K562 (cell line): Measurements from ENCODE around the gene PPFIA1. TPM values are rescaled to one million over a fixed set of nuclear protein-coding genes. Genes with fewer than 3 reads are reported as not detected.

Experiments
- ATAC-seq: fragments of 200-7000 bp; cut with Tn5 transposase; 3 replicates; pipeline ENCODE4 v1.9.1; 2020; ENCODE audit warnings: moderate library complexity
- BruUV-seq: library from RNA; stranded (reverse); fragments of 400-500 nt; replicated peaks from 2 replicates; lab custom pipeline; 2021; lab: Mats Ljungman, UMichigan
- CTCF ChIA-PET: fragments of 300-600 bp; formaldehyde crosslinking; extraction: SDS; loops from one replicate; lab custom pipeline; 2021; ENCODE audit warnings: low intra/inter-chr PET ratio; lab: Yijun Ruan, JAX
- POLR2A ChIA-PET: fragments of 300-600, 350-650 bp; sonication (Branson Sonifier 250); formaldehyde crosslinking; extraction: SDS; loops from one replicate; lab custom pipeline; 2021; ENCODE audit warnings: antibody characterized with exemption, inconsistent platforms; lab: Yijun Ruan, JAX
- DNase-seq, 4 experiments: peaks; one replicate each; pipeline versions ENCODE4 v3.0.0 to v3.0.0-alpha.2; 2011 to 2018; ENCODE audit warnings: low spot score in 3 of 4, mixed read lengths in 3 of 4; ENCODE audit errors: extremely low read depth in 1 of 4
- FAIRE-seq: peaks from 2 replicates; lab custom pipeline; 2011; peaks lifted over from hg19 to GRCh38; lab: Jason Lieb, UNC
- H2AFZ ChIP-seq: 2 replicates; pipeline ENCODE4 v1.6.0; 2011; ENCODE audit warnings: low read depth, low read length, control low read depth, inconsistent platforms
- H3K27ac ChIP-seq: fragments of 200-600 bp; 3 replicates; pipeline ENCODE4 v1.8.0; 2011; ENCODE audit warnings: low read depth, mild to moderate bottlenecking, control low read depth, inconsistent platforms, low read length, moderate library complexity, mixed read lengths; ENCODE audit errors: extremely low read depth
- H3K27me3 ChIP-seq, 2 experiments: fragments of 300-600 bp in 1 of 2; 2 replicates in 1 of 2; 3 replicates in 1 of 2; pipeline versions ENCODE4 v1.6.0 to v1.8.0; 2011; ENCODE audit warnings: inconsistent platforms in 2 of 2, low read length in 2 of 2, mild to moderate bottlenecking in 1 of 2, mixed read lengths in 1 of 2, moderate library complexity in 1 of 2; ENCODE audit not compliant: control insufficient read depth in 2 of 2, insufficient read depth in 2 of 2
- H3K36me3 ChIP-seq: fragments of 300-600 bp; 3 replicates; pipeline ENCODE4 v1.8.0; 2011; ENCODE audit warnings: mild to moderate bottlenecking, low read length, inconsistent platforms; ENCODE audit not compliant: control insufficient read depth, insufficient read depth
- H3K4me1 ChIP-seq, 2 experiments: fragments of 200-600 bp in 1 of 2; replicated peaks in 1 of 2; 2 replicates in 1 of 2; 3 replicates in 1 of 2; pipeline versions ENCODE4 v1.5.1 to v1.8.0; 2011; ENCODE audit warnings: inconsistent platforms in 2 of 2, low read length in 2 of 2, mild to moderate bottlenecking in 1 of 2, mixed read lengths in 1 of 2, moderate library complexity in 1 of 2; ENCODE audit not compliant: control insufficient read depth in 2 of 2, insufficient read depth in 2 of 2
- H3K4me2 ChIP-seq: 2 replicates; pipeline ENCODE4 v1.6.1; 2011; ENCODE audit warnings: low read length, control low read depth, inconsistent platforms, mixed read lengths; ENCODE audit not compliant: insufficient read depth
- H3K4me3 ChIP-seq: fragments of 200-600 bp; sonication (generic), shearing (Covaris generic); 2 replicates; pipeline ENCODE4 v1.5.1; 2016; ENCODE audit warnings: control low read depth, inconsistent platforms
- H3K79me2 ChIP-seq: fragments of 200-600 bp; 3 replicates; pipeline ENCODE4 v1.8.0; 2011; ENCODE audit warnings: low read length, inconsistent platforms; ENCODE audit not compliant: control insufficient read depth, insufficient read depth
- H3K9ac ChIP-seq, 2 experiments: 2 replicates each; pipeline versions ENCODE4 v1.6.0 to v1.6.1; 2011; ENCODE audit warnings: low read depth in 2 of 2, low read length in 2 of 2, control low read depth in 1 of 2, inconsistent platforms in 1 of 2, mild to moderate bottlenecking in 1 of 2, mixed read lengths in 1 of 2; ENCODE audit not compliant: insufficient read depth in 1 of 2
- H3K9me1 ChIP-seq: one replicate; pipeline ENCODE4 v1.6.0; 2011; ENCODE audit warnings: inconsistent platforms, mild to moderate bottlenecking, low read length, moderate library complexity; ENCODE audit not compliant: control insufficient read depth, insufficient read depth
- H3K9me3 ChIP-seq: replicated peaks from 2 replicates; pipeline ENCODE4 v1.5.1; 2011; ENCODE audit warnings: low read depth, low read length, inconsistent platforms; ENCODE audit not compliant: control insufficient read depth, insufficient read depth
- H4K20me1 ChIP-seq: replicated peaks from 2 replicates; pipeline ENCODE4 v1.6.1; 2011; ENCODE audit warnings: low read length, inconsistent platforms, mixed read lengths; ENCODE audit not compliant: control insufficient read depth, insufficient read depth
- AFF4 ChIP-seq: sonication (generic); formaldehyde crosslinking; IDR thresholded peaks from 2 replicates; pipeline ENCODE4 v1.8.0; 2023; ENCODE audit warnings: mild to moderate bottlenecking, missing genetic modification reagents
- CUX1 ChIP-seq: fragments of 200-800 bp; sonication (Bioruptor generic); IDR thresholded peaks from 2 replicates; pipeline ENCODE4 v1.6.1; 2016; ENCODE audit warnings: missing genetic modification characterization, missing compliant biosample characterization
- ETS1 ChIP-seq: conservative IDR thresholded peaks from 2 replicates; pipeline ENCODE4 v1.6.1; 2011; ENCODE audit warnings: low read depth, mild to moderate bottlenecking, low read length; ENCODE audit not compliant: control insufficient read depth
- RBM17 ChIP-seq: fragments of 200-400 bp; formaldehyde crosslinking; IDR thresholded peaks from 2 replicates; pipeline ENCODE4 v1.6.1; 2017; ENCODE audit warnings: low read depth, mild to moderate bottlenecking, low read length, borderline replicate concordance
- TEAD1 ChIP-seq, 2 experiments: fragments of 450-650 bp in 1 of 2; sonication (generic) in 1 of 2; formaldehyde crosslinking; IDR thresholded peaks; 2 replicates each; pipeline versions ENCODE4 v1.4.0 to v1.8.0; 2020 to 2022; ENCODE audit warnings: mild to moderate bottlenecking in 2 of 2, missing genetic modification reagents in 1 of 2
- ZBTB1 ChIP-seq: sonication (generic); formaldehyde crosslinking; IDR thresholded peaks from 2 replicates; pipeline ENCODE4 v1.8.1; 2023; ENCODE audit warnings: missing genetic modification reagents, low read depth, mild to moderate bottlenecking, borderline replicate concordance
- ZKSCAN1 ChIP-seq: fragments of 150-350 bp; IDR thresholded peaks from 2 replicates; pipeline ENCODE4 v1.6.1; 2016; ENCODE audit warnings: low read depth, low read length
- WGBS: fragments of 100-300 bp; shearing (Covaris generic); methylation state at CpG from one replicate; pipeline ENCODE4 v1.1.6; 2016; ENCODE audit warnings: low coverage, mixed read lengths; ENCODE audit not compliant: insufficient coverage; ENCODE audit errors: missing lambda C conversion rate; 5-methylcytosine and 5-hydroxymethylcytosine counted together
- in situ Hi-C: fragments of 300-500 bp; cut with MboI; formaldehyde crosslinking; loops from 4 replicates; pipeline ENCODE4 v1.15.0; 2018; ENCODE audit warnings: inconsistent platforms, mixed read lengths
- intact Hi-C: fragments of 100-400 bp; cut with micrococcal nuclease; formaldehyde crosslinking; loops from 2 replicates; pipeline ENCODE4 v1.14.2; 2022
- polyA plus RNA-seq, 8 experiments: library from polyadenylated mRNA; depleted of rRNA in 4 of 8; stranded (reverse) in 5 of 8; unstranded in 3 of 8; fragments of >200 nt; fragmentation: Nextera tagmentation in 2 of 8; fragmentation: Illumina TruSeq in 1 of 8; extraction: Ambion mirVana in 2 of 8; extraction: Trizol in 1 of 8; gene quantifications; 2 replicates each; pipeline versions ENCODE4 v1.2.1 to v1.2.3, GENCODE V29; 2011 to 2014; ENCODE audit warnings: inconsistent platforms in 1 of 8, missing spikeins in 1 of 8
- total RNA-seq, 7 experiments: library from RNA; depleted of rRNA in 6 of 7; stranded (reverse); fragments of >200 nt in 6 of 7; fragmentation: Illumina TruSeq in 2 of 7; extraction: Trizol in 2 of 7; gene quantifications; 2 replicates each; pipeline versions ENCODE4 v1.2.1 to v1.2.3, GENCODE V29; 2011 to 2021; ENCODE audit warnings: low replicate concordance in 1 of 7

The PPFIA1 gene
- total and polyA plus RNA-seq, 9 of the 15 experiments (the other 6 are each of a cell fraction or from before 2014, with no cell fraction given), result 9.9 to 41.5 (median 28.5) TPM

DNA sequence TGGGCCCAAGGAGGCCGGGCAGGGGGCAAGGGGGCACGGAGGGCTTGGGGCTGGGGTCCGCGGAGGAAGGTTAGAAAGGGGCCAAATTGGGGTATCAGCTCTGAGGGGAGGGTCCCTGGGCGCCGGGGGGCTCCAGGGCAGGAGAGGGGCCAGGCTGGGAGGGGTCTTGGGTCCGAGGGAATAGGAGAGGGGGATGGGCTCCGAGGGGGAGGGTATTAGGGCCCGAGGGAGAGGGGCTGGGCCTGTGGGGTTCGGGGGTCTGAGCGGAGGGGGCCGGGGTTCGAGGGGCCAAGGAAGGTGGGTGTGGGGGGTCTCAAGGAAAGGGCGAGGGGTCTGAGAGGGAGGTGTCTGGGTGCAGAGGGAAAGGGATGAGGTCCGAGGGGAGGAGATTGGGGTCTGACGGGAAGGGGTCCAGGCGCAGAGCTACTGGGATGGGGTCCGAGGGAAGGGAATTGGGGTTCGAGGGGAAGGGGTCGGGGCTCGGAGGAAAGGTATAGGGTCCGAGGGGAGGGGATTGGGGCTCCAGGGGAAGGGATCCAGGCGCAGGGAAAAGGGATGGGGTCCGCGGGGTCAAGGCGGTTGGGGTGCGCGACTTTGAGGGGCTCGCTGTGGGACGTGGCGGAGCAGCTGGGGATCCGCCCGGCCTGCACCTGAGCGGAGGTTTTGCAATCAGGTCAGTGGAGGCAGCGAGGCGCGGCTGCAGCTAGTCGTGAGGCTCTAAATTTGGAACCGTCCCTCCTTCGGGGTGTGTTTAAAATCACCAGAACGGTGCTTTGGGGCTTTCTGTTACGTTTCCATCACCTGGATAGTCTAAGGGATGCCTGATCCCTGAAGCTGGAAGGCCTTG is 128.6 kb downstream of the PPFIA1 start:
- ChIA-PET CTCF (no interaction called here), POLR2A (interaction anchor here (0.6 to 2.6 kb wide), 5 partner anchors 11 to 188 kb away, joined by 3 to 17 read pairs (median 3); no protein-coding TSS in a partner anchor)
- H3K36me3 ChIP-seq, result peaks cover 44% of the 10 kb centered on the region; the same call in 2 of the 3 replicates
- ATAC-seq (peak; percentile 7), DNase-seq (peak in 2 of 4 experiments; percentile 44 to 56), FAIRE-seq (no peak)
- H3K79me2 ChIP-seq, result peaks cover 99% of the 10 kb centered on the region
- H3K4me3 ChIP-seq, result peak overlapping the region; percentile 85
- in situ Hi-C loops (no loop called here), intact Hi-C loops (loop anchor here (10.0 kb wide), 1 partner anchor 194 kb away; the partner anchor contains the start of gene FADD)
- H3K4me1 ChIP-seq, result peaks cover 23 to 26% of the 10 kb centered on the region in 2 experiments
- H4K20me1 ChIP-seq, result peaks cover 24% of the 10 kb centered on the region; the same call in 1 of the 2 replicates
- no peak overlapping the region for H2AFZ ChIP-seq
- no TSS peak for BruUV-seq
- no peaks in the 10 kb centered on the region for H3K9me3 ChIP-seq
- H3K27me3 ChIP-seq, result no peaks in the 10 kb centered on the region
- peak overlapping the region; percentile 99 for H3K4me2 ChIP-seq
- no peaks in the 10 kb centered on the region for H3K9me1 ChIP-seq
- H3K9ac ChIP-seq, result peak overlapping the region; percentile 88 to 93
- 2% methylated on average over 20 of the region's 42 CpGs for WGBS
- peak overlapping the region; percentile 87 for H3K27ac ChIP-seq
- TF ChIP-seq RBM17 (no peak), ZBTB1 (CRISPR knock-in tag) (0 out of 2 replicates have a peak, but pooled peaks have one; percentile 12), AFF4 (CRISPR knock-in tag) (peak; percentile 63; the same call in 1 of the 2 replicates), CUX1 (CRISPR knock-in tag) (no peak), ZKSCAN1 (no peak), TEAD1 (CRISPR knock-in tag; IDR thresholded peaks at IDR 0.05) (0 out of 4 replicates have a peak, but pooled peaks of 1 of the 2 experiments have one; percentile 23), ETS1 (0 out of 2 replicates have a peak, but pooled peaks have one; percentile 8)
